Measurements from ENCODE around the gene ANP32A. TPM values are rescaled to one million over a fixed set of nuclear protein-coding genes. Genes with fewer than 3 reads are reported as not detected.

ANP32A gene
- total RNA-seq, 1 donor from 2014 or later: 55.2 TPM

DNA sequence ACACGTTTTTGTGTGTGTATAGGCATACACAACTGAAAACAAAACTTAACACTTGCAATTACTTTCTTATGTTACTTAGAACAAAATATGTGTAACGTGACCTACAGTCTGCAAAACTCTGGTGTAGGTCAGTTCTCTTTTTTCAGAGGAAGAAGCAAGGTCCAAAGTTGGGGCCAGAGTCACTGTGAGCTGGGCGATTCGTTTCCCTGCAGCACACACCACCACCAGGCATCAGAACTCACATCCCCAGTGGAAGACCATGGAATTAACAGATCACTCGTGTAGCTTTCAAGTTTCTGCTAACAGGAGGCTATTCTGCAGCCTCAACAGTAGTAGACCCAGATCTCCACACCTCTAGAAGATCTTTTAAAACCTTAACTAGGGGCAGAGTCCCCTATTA lies 25.8 kb downstream of the ANP32A start:
- Histone ChIP-seq H3K27ac (peak overlapping the region; percentile 90), H3K4me1 (peaks cover 91% of the 10 kb centered on the region), H3K9me3 (no peaks in the 10 kb centered on the region), H3K4me3 (peak overlapping the region; percentile 7 to 9), H3K36me3 (no peaks in the 10 kb centered on the region), H3K27me3 (no peaks in the 10 kb centered on the region)
- DNase-seq (ENCODE audit: extremely low spot score in 2 of 2): no peak
- intact Hi-C loops (cut with DNase I): no loop called here
- TF ChIP-seq POLR2AphosphoS5 (IDR thresholded peaks at IDR 0.05; ENCODE audit: insufficient read depth in 1 of 2, low read depth in 1 of 2): no peak
- TF ChIP-seq POLR2A (IDR thresholded peaks at IDR 0.05): no peak
- TF ChIP-seq, protein P1, sequence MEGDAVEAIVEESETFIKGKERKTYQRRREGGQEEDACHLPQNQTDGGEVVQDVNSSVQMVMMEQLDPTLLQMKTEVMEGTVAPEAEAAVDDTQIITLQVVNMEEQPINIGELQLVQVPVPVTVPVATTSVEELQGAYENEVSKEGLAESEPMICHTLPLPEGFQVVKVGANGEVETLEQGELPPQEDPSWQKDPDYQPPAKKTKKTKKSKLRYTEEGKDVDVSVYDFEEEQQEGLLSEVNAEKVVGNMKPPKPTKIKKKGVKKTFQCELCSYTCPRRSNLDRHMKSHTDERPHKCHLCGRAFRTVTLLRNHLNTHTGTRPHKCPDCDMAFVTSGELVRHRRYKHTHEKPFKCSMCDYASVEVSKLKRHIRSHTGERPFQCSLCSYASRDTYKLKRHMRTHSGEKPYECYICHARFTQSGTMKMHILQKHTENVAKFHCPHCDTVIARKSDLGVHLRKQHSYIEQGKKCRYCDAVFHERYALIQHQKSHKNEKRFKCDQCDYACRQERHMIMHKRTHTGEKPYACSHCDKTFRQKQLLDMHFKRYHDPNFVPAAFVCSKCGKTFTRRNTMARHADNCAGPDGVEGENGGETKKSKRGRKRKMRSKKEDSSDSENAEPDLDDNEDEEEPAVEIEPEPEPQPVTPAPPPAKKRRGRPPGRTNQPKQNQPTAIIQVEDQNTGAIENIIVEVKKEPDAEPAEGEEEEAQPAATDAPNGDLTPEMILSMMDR (IDR thresholded peaks at IDR 0.05): peak in 1 of 3 experiments; percentile 8

DNA sequence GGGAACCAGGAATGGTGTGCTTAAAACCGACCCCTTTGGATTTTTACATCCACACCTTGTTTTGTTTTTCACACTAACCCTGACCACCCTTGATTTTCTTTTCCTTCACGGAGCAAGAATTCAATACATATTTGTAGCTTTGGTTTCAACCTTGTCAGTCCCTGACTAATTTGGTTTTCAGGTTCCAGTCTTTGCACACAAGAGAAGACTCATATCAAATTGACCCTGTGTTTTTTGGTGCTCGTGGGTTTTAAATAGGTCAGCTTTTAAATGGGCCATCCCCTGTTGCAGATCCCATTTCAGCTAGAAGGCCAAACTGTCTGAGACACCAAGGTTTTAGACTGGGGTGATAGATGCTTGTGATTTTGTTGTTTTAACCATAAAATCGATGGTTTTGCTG lies 26.4 kb downstream of the ANP32A start:
- H3K4me3 ChIP-seq: no peak overlapping the region

DNA sequence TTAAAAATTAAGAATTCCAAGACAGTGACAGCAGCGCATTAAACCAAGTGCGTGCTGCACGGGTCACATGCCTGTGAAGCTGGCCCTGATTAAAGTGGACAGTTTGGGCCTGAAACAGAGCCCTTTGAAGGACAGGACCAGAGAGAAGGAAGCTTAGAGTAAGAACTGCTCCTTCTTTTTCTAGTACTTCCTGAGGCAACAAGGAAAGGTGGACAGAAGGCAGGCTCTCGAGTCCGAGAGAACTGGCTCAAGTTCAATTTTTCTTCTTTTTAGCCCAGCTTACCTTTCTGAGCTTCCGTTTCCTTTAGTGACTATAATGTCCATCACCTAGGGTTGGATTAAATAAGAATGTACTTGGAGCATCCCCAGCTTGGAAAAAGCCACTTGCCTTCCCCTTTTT lies 26.9 kb downstream of the ANP32A start:
- intact Hi-C loops (cut with DNase I): no loop called here
- Histone ChIP-seq H3K27ac (peak overlapping the region; percentile 90), H3K36me3 (no peaks in the 10 kb centered on the region), H3K4me3 (no peak overlapping the region), H3K27me3 (no peaks in the 10 kb centered on the region), H3K9me3 (no peaks in the 10 kb centered on the region), H3K4me1 (peaks cover 98% of the 10 kb centered on the region)
- TF ChIP-seq POLR2AphosphoS5 (IDR thresholded peaks at IDR 0.05; ENCODE audit: insufficient read depth in 1 of 2, low read depth in 1 of 2): no peak
- TF ChIP-seq, protein P1 (IDR thresholded peaks at IDR 0.05): no peak
- no peak for TF ChIP-seq POLR2A (IDR thresholded peaks at IDR 0.05)
- DNase-seq (ENCODE audit: extremely low spot score in 2 of 2): no peak

More for the DNA sequence above, 26.4 kb downstream of the ANP32A start:
- no peak for DNase-seq (ENCODE audit: extremely low spot score in 2 of 2)
- Histone ChIP-seq H3K9me3 (no peaks in the 10 kb centered on the region), H3K4me1 (peaks cover 97% of the 10 kb centered on the region), H3K27ac (peak overlapping the region; percentile 90), H3K27me3 (no peaks in the 10 kb centered on the region), H3K36me3 (no peaks in the 10 kb centered on the region)
- TF ChIP-seq POLR2AphosphoS5 (IDR thresholded peaks at IDR 0.05; ENCODE audit: insufficient read depth in 1 of 2, low read depth in 1 of 2): no peak
- no peak for TF ChIP-seq POLR2A (IDR thresholded peaks at IDR 0.05)
- TF ChIP-seq, protein P1 (IDR thresholded peaks at IDR 0.05): no peak
- intact Hi-C loops (cut with DNase I): no loop called here

DNA sequence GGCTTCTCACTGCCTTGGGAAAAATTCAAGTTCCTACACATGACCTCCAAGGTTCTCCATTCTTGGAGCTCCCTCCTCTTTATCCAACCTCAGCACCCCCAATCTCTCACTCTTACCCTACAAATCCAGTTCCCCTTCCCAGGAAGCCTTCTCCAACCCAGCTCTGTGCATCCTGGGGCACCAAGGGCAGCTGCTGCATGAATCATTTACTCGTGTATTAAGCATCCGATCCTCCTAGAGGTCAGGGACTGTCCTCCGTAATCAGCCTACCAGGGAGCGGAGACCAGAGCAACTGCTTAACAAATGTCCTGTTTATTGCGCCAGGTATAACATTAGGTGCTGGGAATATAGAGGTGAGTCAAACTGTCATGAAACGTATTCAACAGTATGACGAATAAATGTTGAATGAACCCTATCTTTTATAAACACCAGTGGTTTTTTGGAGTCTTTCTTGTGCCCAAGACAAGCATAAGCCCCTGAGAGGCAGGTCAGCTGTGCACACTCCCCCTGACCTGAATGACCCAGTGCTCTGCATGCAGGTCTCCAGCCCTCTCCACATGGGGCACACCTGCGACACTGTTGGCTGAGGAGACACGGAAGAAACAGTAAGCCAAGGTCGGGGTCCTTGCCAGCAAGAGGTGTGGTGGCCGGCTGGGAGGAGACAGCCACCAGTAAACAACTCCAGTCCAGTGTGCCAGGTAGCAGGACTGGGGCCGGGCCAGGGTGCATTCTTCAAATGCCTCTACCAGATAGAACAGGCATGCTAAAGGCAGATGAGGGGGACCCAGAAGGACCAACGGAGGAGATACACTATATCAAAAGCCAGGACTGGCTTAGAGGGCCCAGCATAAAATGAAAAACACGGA lies 27.6 kb downstream of the ANP32A start:
- DNase-seq (ENCODE audit: extremely low spot score in 2 of 2): no peak
- TF ChIP-seq, protein P1 (IDR thresholded peaks at IDR 0.05): no peak
- TF ChIP-seq POLR2AphosphoS5 (IDR thresholded peaks at IDR 0.05; ENCODE audit: insufficient read depth in 1 of 2, low read depth in 1 of 2) (peak in 1 of 2 donors; percentile 53), POLR2A (IDR thresholded peaks at IDR 0.05) (no peak)
- Histone ChIP-seq H3K9me3 (no peaks in the 10 kb centered on the region), H3K36me3 (no peaks in the 10 kb centered on the region), H3K4me3 (no peak overlapping the region), H3K4me1 (peaks cover 98% of the 10 kb centered on the region), H3K27me3 (no peaks in the 10 kb centered on the region), H3K27ac (no peak overlapping the region)
- intact Hi-C loops (cut with DNase I): no loop called here

Data from vagina (tissue), 2 donors.